Fibroblast of lung (primary cell): Measurements from ENCODE around the gene CRYGA. TPM values are rescaled to one million over a fixed set of nuclear protein-coding genes. Genes with fewer than 3 reads are reported as not detected.

Source experiments
- DNase-seq, 2 donors: peaks; one replicate each; pipeline versions ENCODE4 v3.0.0 to v3.0.0-alpha.2; 2010; ENCODE audit warnings: low read depth in 2 of 2
- H2AFZ ChIP-seq: 2 replicates; pipeline ENCODE4 v1.5.1; 2012; ENCODE audit warnings: low read length, control low read depth, inconsistent platforms
- H3K27ac ChIP-seq: 2 replicates; pipeline ENCODE4 v1.5.1; 2011; ENCODE audit warnings: low read length, control low read depth; ENCODE audit not compliant: insufficient read depth
- H3K27me3 ChIP-seq: 2 replicates; pipeline ENCODE4 v1.5.1; 2011; ENCODE audit warnings: mild to moderate bottlenecking, low read length; ENCODE audit not compliant: control insufficient read depth, insufficient read depth
- H3K36me3 ChIP-seq: 2 replicates; pipeline ENCODE4 v1.5.1; 2011; ENCODE audit warnings: low read length; ENCODE audit not compliant: control insufficient read depth, insufficient read depth
- H3K4me1 ChIP-seq: 2 replicates; pipeline ENCODE4 v1.5.1; 2011; ENCODE audit warnings: low read length; ENCODE audit not compliant: control insufficient read depth, insufficient read depth; ENCODE audit errors: extremely low read depth
- H3K4me2 ChIP-seq: 2 replicates; pipeline ENCODE4 v1.5.1; 2011; ENCODE audit warnings: low read length, control low read depth; ENCODE audit not compliant: insufficient read depth; ENCODE audit errors: extremely low read depth
- H3K4me3 ChIP-seq, 4 experiments: fragments of 200-600 bp in 1 of 4; sonication (generic) in 1 of 4; replicated peaks in 1 of 4; 2 replicates each; pipeline ENCODE4 v1.5.1; 2011 to 2016; ENCODE audit warnings: low read length in 4 of 4, low read depth in 3 of 4, mild to moderate bottlenecking in 3 of 4, control low read depth in 2 of 4, inconsistent platforms in 1 of 4, mixed read lengths in 1 of 4; ENCODE audit not compliant: insufficient read depth in 1 of 4; ENCODE audit errors: control extremely low read depth in 1 of 4
- H3K79me2 ChIP-seq: 2 replicates; pipeline ENCODE4 v1.5.1; 2012; ENCODE audit warnings: mild to moderate bottlenecking, low read length, inconsistent platforms; ENCODE audit not compliant: control insufficient read depth, insufficient read depth
- H3K9ac ChIP-seq: 2 replicates; pipeline ENCODE4 v1.5.1; 2011; ENCODE audit warnings: mild to moderate bottlenecking, low read length, control low read depth; ENCODE audit not compliant: insufficient read depth
- H3K9me3 ChIP-seq: 2 replicates; pipeline ENCODE4 v1.5.1; 2012; ENCODE audit warnings: low read depth, low read length; ENCODE audit not compliant: control insufficient read depth, insufficient read depth
- H4K20me1 ChIP-seq: 2 replicates; pipeline ENCODE4 v1.5.1; 2011; ENCODE audit warnings: low read length; ENCODE audit not compliant: control insufficient read depth, insufficient read depth; ENCODE audit errors: extremely low read depth
- CTCF ChIP-seq, 2 donors: IDR thresholded peaks in 1 of 2; conservative IDR thresholded peaks in 1 of 2; 1 replicate in 1 of 2; 2 replicates in 1 of 2; pipeline ENCODE4 v1.5.1; 2011 to 2012; ENCODE audit warnings: low read length in 2 of 2, control low read depth in 1 of 2, inconsistent platforms in 1 of 2, low read depth in 1 of 2, mild to moderate bottlenecking in 1 of 2
- EZH2 ChIP-seq: IDR thresholded peaks from 2 replicates; pipeline ENCODE4 v1.5.1; 2012; ENCODE audit warnings: low read length, control low read depth, mild to moderate bottlenecking; ENCODE audit errors: missing control alignments
- polyA plus RNA-seq, 2 donors: library from polyadenylated mRNA; depleted of rRNA in 1 of 2; stranded (reverse) in 1 of 2; unstranded in 1 of 2; fragments of >200 nt; gene quantifications; 2 replicates each; pipeline ENCODE4 v1.2.1, GENCODE V29; 2011 to 2012; ENCODE audit warnings: missing spikeins in 1 of 2
- total RNA-seq: library from RNA; depleted of rRNA; stranded (reverse); fragments of >200 nt; gene quantifications from 2 replicates; pipeline ENCODE4 v1.2.1, GENCODE V29; 2014

The CRYGA gene
- total and polyA plus RNA-seq, 2 donors (not counting 1 experiment from before 2014, with no cell fraction given), result not detected

- Histone ChIP-seq H3K4me1 (no peaks in the 10 kb centered on the region), H2AFZ (no peak overlapping the region), H3K27me3 (no peaks in the 10 kb centered on the region), H3K9ac (no peak overlapping the region), H3K36me3 (no peaks in the 10 kb centered on the region), H3K79me2 (no peaks in the 10 kb centered on the region), H3K9me3 (no peaks in the 10 kb centered on the region), H3K27ac (no peak overlapping the region), H4K20me1 (no peaks in the 10 kb centered on the region), H3K4me3 (no peak overlapping the region), H3K4me2 (no peak overlapping the region)
- TF ChIP-seq EZH2 (no peak), CTCF (conservative IDR thresholded peaks at IDR 0.05 in 1 of 2, IDR thresholded peaks at IDR 0.05 in 1 of 2; ENCODE audit: low read depth in 1 of 2, low read length in 2 of 2) (no peak)
- no peak for DNase-seq
Observed at GRCh38 chr2:208172125-208172524, 8.7 kb upstream of the CRYGA start.

- no peak for DNase-seq
- Histone ChIP-seq H3K36me3 (no peaks in the 10 kb centered on the region), H3K9me3 (no peaks in the 10 kb centered on the region), H2AFZ (no peak overlapping the region), H3K27me3 (no peaks in the 10 kb centered on the region), H3K4me3 (no peak overlapping the region), H3K27ac (no peak overlapping the region), H3K4me2 (no peak overlapping the region), H3K79me2 (no peaks in the 10 kb centered on the region), H3K9ac (no peak overlapping the region), H4K20me1 (no peaks in the 10 kb centered on the region), H3K4me1 (no peaks in the 10 kb centered on the region)
- TF ChIP-seq EZH2, result no peak
- TF ChIP-seq CTCF (conservative IDR thresholded peaks at IDR 0.05 in 1 of 2, IDR thresholded peaks at IDR 0.05 in 1 of 2; ENCODE audit: low read depth in 1 of 2, low read length in 2 of 2), result no peak
Observed at GRCh38 chr2:208164951-208165755, 1.8 kb upstream of the CRYGA start.

GRCh38 chr2:208156439-208156838 lies 7.0 kb downstream of the CRYGA start:
- no peaks in the 10 kb centered on the region for H3K79me2 ChIP-seq
- DNase-seq, result no peak
- H3K4me3 ChIP-seq, result no peak overlapping the region
- H3K9ac ChIP-seq, result no peak overlapping the region
- no peak overlapping the region for H3K27ac ChIP-seq
- TF ChIP-seq EZH2 (no peak), CTCF (conservative IDR thresholded peaks at IDR 0.05 in 1 of 2, IDR thresholded peaks at IDR 0.05 in 1 of 2; ENCODE audit: low read depth in 1 of 2, low read length in 2 of 2) (no peak)
- no peaks in the 10 kb centered on the region for H4K20me1 ChIP-seq
- no peaks in the 10 kb centered on the region for H3K27me3 ChIP-seq
- no peaks in the 10 kb centered on the region for H3K4me1 ChIP-seq
- no peaks in the 10 kb centered on the region for H3K36me3 ChIP-seq
- H2AFZ ChIP-seq, result no peak overlapping the region
- no peak overlapping the region for H3K4me2 ChIP-seq
- no peaks in the 10 kb centered on the region for H3K9me3 ChIP-seq
